PC-3 (cell line): ENCODE data around the gene MYMK.

Experiments
- CTCF ChIP-seq: fragments of 300-600 bp; sonication (generic); conservative IDR thresholded peaks from 2 replicates; pipeline ENCODE4 v1.5.1; 2017; ENCODE audit warnings: antibody characterized with exemption, low read depth, mild to moderate bottlenecking, low read length
- EZH2 ChIP-seq: fragments of 300-600 bp; sonication (generic); IDR thresholded peaks from one replicate; pipeline ENCODE4 v1.6.1; 2017; ENCODE audit warnings: antibody characterized with exemption, mild to moderate bottlenecking, low read length; ENCODE audit not compliant: unreplicated experiment
- EZH2phosphoT487 ChIP-seq: fragments of 300-600 bp; sonication (generic); IDR thresholded peaks from 2 replicates; pipeline ENCODE4 v1.6.1; 2018; ENCODE audit warnings: mild to moderate bottlenecking, antibody characterized with exemption, low read length, borderline replicate concordance

- TF ChIP-seq EZH2phosphoT487 (no peak), CTCF (no peak), EZH2 (no peak)
Observed at GRCh38 chr9:133505186-133505830, 19.5 kb downstream of the MYMK start.
